GM12878 (cell line): Measurements from ENCODE around the gene OR4Q2. TPM values are rescaled to one million over a fixed set of nuclear protein-coding genes. Genes with fewer than 3 reads are reported as not detected.

Source experiments
- ATAC-seq: fragments of 200-7000 bp; cut with Tn5 transposase; 3 replicates; pipeline ENCODE4 v1.9.1; 2020; ENCODE audit warnings: mild to moderate bottlenecking, moderate library complexity
- BruUV-seq: library from RNA; stranded (reverse); fragments of 400-500 nt; replicated peaks from 2 replicates; lab custom pipeline; 2021; lab: Mats Ljungman, UMichigan
- CTCF ChIA-PET: fragments of 300-600 bp; sonication (Branson Sonifier 250); formaldehyde crosslinking; extraction: SDS; loops from one replicate; lab custom pipeline; 2021; ENCODE audit warnings: inconsistent platforms; lab: Yijun Ruan, JAX
- POLR2A ChIA-PET: fragments of 350-600 bp; formaldehyde crosslinking; extraction: SDS; loops from one replicate; lab custom pipeline; 2021; ENCODE audit warnings: inconsistent platforms; lab: Charles Lee
- RAD21 ChIA-PET: fragments of 300-600 bp; sonication (Branson Sonifier 250); formaldehyde crosslinking; loops from one replicate; lab custom pipeline; 2023; ENCODE audit warnings: antibody characterized with exemption; ENCODE audit not compliant: unreplicated experiment; lab: Charles Lee
- SMC1A ChIA-PET: fragments of 300-600 bp; sonication (Branson Sonifier 250); formaldehyde crosslinking; loops from one replicate; lab custom pipeline; 2023; ENCODE audit not compliant: unreplicated experiment, uncharacterized antibody; lab: Charles Lee
- DNase-seq: peaks from one replicate; pipeline ENCODE4 v3.0.0-alpha.2; 2011; ENCODE audit warnings: low read depth, low spot score
- FAIRE-seq: peaks from 3 replicates; lab custom pipeline; 2011; peaks lifted over from hg19 to GRCh38; lab: Jason Lieb, UNC
- H2AFZ ChIP-seq: 2 replicates; pipeline ENCODE4 v1.6.0; 2011; ENCODE audit warnings: low read depth, low read length, control low read depth; ENCODE audit not compliant: control insufficient read depth
- H3K27ac ChIP-seq: 2 replicates; pipeline ENCODE4 v1.5.1; 2011; ENCODE audit warnings: control low read depth; ENCODE audit not compliant: control insufficient read depth, insufficient read depth
- H3K27me3 ChIP-seq, 2 experiments: replicated peaks in 1 of 2; 2 replicates each; pipeline versions ENCODE4 v1.6.0 to v1.6.1; 2011; ENCODE audit warnings: low read length in 1 of 2; ENCODE audit not compliant: control insufficient read depth in 2 of 2, insufficient read depth in 2 of 2
- H3K36me3 ChIP-seq, 2 experiments: 2 replicates each; pipeline ENCODE4 v1.5.1; 2011; ENCODE audit warnings: low read length in 1 of 2; ENCODE audit not compliant: control insufficient read depth in 2 of 2, insufficient read depth in 2 of 2
- H3K4me1 ChIP-seq: 2 replicates; pipeline ENCODE4 v1.6.1; 2011; ENCODE audit warnings: mild to moderate bottlenecking, low read length, moderate library complexity, mixed read lengths; ENCODE audit not compliant: control insufficient read depth, insufficient read depth
- H3K4me2 ChIP-seq: 2 replicates; pipeline ENCODE4 v1.6.0; 2011; ENCODE audit warnings: control low read depth; ENCODE audit not compliant: control insufficient read depth, insufficient read depth
- H3K4me3 ChIP-seq: fragments of 200-600 bp; sonication (generic); 2 replicates; pipeline ENCODE4 v1.5.1; 2016
- H3K79me2 ChIP-seq: 2 replicates; pipeline ENCODE4 v1.6.0; 2011; ENCODE audit warnings: low read length; ENCODE audit not compliant: control insufficient read depth, insufficient read depth
- H3K9ac ChIP-seq: 2 replicates; pipeline ENCODE4 v1.8.0; 2011; ENCODE audit warnings: low read length, control low read depth, mixed read lengths; ENCODE audit not compliant: control insufficient read depth, insufficient read depth
- H3K9me3 ChIP-seq: replicated peaks from 3 replicates; pipeline ENCODE4 v1.5.1; 2011; ENCODE audit warnings: mild to moderate bottlenecking, low read length; ENCODE audit not compliant: control insufficient read depth, insufficient read depth
- H4K20me1 ChIP-seq: 2 replicates; pipeline ENCODE4 v1.6.0; 2011; ENCODE audit not compliant: control insufficient read depth, insufficient read depth
- CREM ChIP-seq: IDR thresholded peaks from 2 replicates; pipeline ENCODE4 v1.6.1; 2014; ENCODE audit warnings: antibody characterized with exemption, low read depth
- HCFC1 ChIP-seq: fragments of 150-350 bp; IDR thresholded peaks from 2 replicates; pipeline ENCODE4 v1.6.1; 2014; ENCODE audit warnings: low read length
- HDAC6 ChIP-seq: fragments of 200-600 bp; sonication (generic); IDR thresholded peaks from one replicate; pipeline ENCODE4 v1.8.0; 2017; ENCODE audit warnings: antibody characterized with exemption; ENCODE audit not compliant: unreplicated experiment
- MEF2A ChIP-seq: IDR thresholded peaks from 2 replicates; pipeline ENCODE4 v1.6.1; 2011; ENCODE audit warnings: low read depth, mild to moderate bottlenecking, low read length, moderate library complexity; ENCODE audit not compliant: insufficient read depth
- NFXL1 ChIP-seq: fragments of 450-650 bp; IDR thresholded peaks from 2 replicates; pipeline ENCODE4 v1.6.1; 2017; ENCODE audit warnings: antibody characterized with exemption, mild to moderate bottlenecking, borderline replicate concordance
- NR2C1 ChIP-seq: fragments of 450-650 bp; IDR thresholded peaks from 2 replicates; pipeline ENCODE4 v1.6.1; 2017; ENCODE audit warnings: antibody characterized with exemption, mild to moderate bottlenecking, moderate library complexity
- RCOR1 ChIP-seq: conservative IDR thresholded peaks from 2 replicates; pipeline ENCODE4 v1.6.1; 2012; ENCODE audit warnings: low read depth, low read length, improper control_type of control experiment
- RFX5 ChIP-seq: IDR thresholded peaks from 2 replicates; pipeline ENCODE4 v1.6.1; 2011; ENCODE audit warnings: low read depth, low read length, improper control_type of control experiment
- RUNX3 ChIP-seq: IDR thresholded peaks from 2 replicates; pipeline ENCODE4 v1.6.1; 2012; ENCODE audit warnings: low read length, inconsistent platforms
- SIN3A ChIP-seq: IDR thresholded peaks from 2 replicates; pipeline ENCODE4 v1.6.1; 2012; ENCODE audit warnings: low read depth, low read length, improper control_type of control experiment
- STAT3 ChIP-seq: IDR thresholded peaks from 2 replicates; pipeline ENCODE4 v1.6.1; 2011; ENCODE audit warnings: low read depth, low read length, improper control_type of control experiment
- SUZ12 ChIP-seq: fragments of 200-600 bp; sonication (generic); IDR thresholded peaks from one replicate; pipeline ENCODE4 v1.6.1; 2018; ENCODE audit warnings: antibody characterized with exemption, mild to moderate bottlenecking; ENCODE audit not compliant: unreplicated experiment
- YBX1 ChIP-seq: fragments of 450-650 bp; IDR thresholded peaks from 2 replicates; pipeline ENCODE4 v1.6.1; 2016; ENCODE audit warnings: antibody characterized with exemption
- YY1 ChIP-seq: IDR thresholded peaks from 2 replicates; pipeline ENCODE4 v1.6.1; 2011; ENCODE audit warnings: low read depth, mild to moderate bottlenecking, low read length
- WGBS: methylation state at CpG from one replicate; pipeline ENCODE4 v1.1.6; 2016; ENCODE audit warnings: low lambda C conversion rate; ENCODE audit not compliant: insufficient replicate concordance, insufficient coverage; ENCODE audit errors: missing lambda C conversion rate; 5-methylcytosine and 5-hydroxymethylcytosine counted together
- in situ Hi-C: fragments of 300-500 bp; cut with MboI; formaldehyde crosslinking; loops from 9 replicates; pipeline ENCODE4 v1.14.3; 2018; ENCODE audit warnings: mixed read lengths
- intact Hi-C: fragments of 100-400 bp; cut with micrococcal nuclease; formaldehyde crosslinking; loops from one replicate; pipeline ENCODE4 v1.14.2; 2022; ENCODE audit not compliant: unreplicated experiment
- polyA plus RNA-seq, 11 experiments: library from polyadenylated mRNA; depleted of rRNA in 4 of 11; unstranded in 6 of 11; stranded (reverse) in 5 of 11; fragments of >200 nt; fragmentation: Nextera tagmentation in 4 of 11; fragmentation: Illumina TruSeq in 1 of 11; extraction: Ambion mirVana in 4 of 11; extraction: Trizol in 1 of 11; gene quantifications; 1 replicate in 1 of 11; 2 replicates in 10 of 11; pipeline versions ENCODE4 v1.2.1 to v1.2.3, GENCODE V29; 2011 to 2016; ENCODE audit warnings: inconsistent platforms in 2 of 11, missing spikeins in 2 of 11, low read depth in 1 of 11
- total RNA-seq, 4 experiments: library from RNA; depleted of rRNA in 3 of 4; stranded (reverse); fragments of >200 nt in 3 of 4; fragmentation: Illumina TruSeq in 1 of 4; extraction: Trizol in 1 of 4; gene quantifications; 2 replicates each; pipeline versions ENCODE4 v1.2.1 to v1.2.3, GENCODE V29; 2013 to 2021
- TF ChIP-seq, protein P1 (sequence below): fragments of 450-650 bp; IDR thresholded peaks from 2 replicates; pipeline ENCODE4 v1.6.1; 2017; ENCODE audit warnings: low read depth, mild to moderate bottlenecking, moderate library complexity
- TF ChIP-seq, protein P2 (sequence below): fragments of 450-650 bp; IDR thresholded peaks from 2 replicates; pipeline ENCODE4 v1.6.1; 2016; ENCODE audit warnings: mild to moderate bottlenecking, moderate library complexity, borderline replicate concordance
- TF ChIP-seq, protein P3 (sequence below): IDR thresholded peaks from 2 replicates; pipeline ENCODE4 v1.6.1; 2011; ENCODE audit warnings: borderline replicate concordance, low read depth, mild to moderate bottlenecking, moderate library complexity, low read length; ENCODE audit not compliant: insufficient read depth, poor library complexity, severe bottlenecking
- TF ChIP-seq, protein P4 (sequence below): IDR thresholded peaks from 2 replicates; pipeline ENCODE4 v1.6.1; 2011; ENCODE audit warnings: borderline replicate concordance, low read depth, mild to moderate bottlenecking, moderate library complexity, mixed read lengths, low read length; ENCODE audit not compliant: insufficient read depth; ENCODE audit errors: extremely low read length

OR4Q2 gene
- total and polyA plus RNA-seq, 10 of the 15 experiments (the other 5 are each of a cell fraction or from before 2014, with no cell fraction given), result not detected

DNA sequence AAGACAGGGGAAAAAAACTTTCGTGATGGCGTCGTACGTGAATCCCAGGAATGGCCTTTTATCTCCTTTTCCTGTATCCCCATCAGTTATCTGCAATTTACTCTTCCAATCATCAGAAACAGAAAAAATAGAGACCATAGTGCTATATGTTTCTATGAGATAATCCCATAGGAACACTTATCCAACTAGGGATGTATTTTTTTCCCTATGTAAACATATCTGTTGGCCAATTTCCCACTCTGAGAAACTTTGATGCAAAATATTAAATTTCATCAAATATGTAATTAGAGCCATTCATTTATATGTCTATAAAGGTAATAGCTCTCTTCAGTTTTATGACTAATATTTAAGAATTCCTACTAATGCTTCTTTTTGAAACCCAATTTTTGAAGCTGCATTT lies 34.0 kb downstream of the OR4Q2 start, which contains the start of gene OR4K13 (continued):
- no peak for TF ChIP-seq SUZ12
- TF ChIP-seq, protein P1, sequence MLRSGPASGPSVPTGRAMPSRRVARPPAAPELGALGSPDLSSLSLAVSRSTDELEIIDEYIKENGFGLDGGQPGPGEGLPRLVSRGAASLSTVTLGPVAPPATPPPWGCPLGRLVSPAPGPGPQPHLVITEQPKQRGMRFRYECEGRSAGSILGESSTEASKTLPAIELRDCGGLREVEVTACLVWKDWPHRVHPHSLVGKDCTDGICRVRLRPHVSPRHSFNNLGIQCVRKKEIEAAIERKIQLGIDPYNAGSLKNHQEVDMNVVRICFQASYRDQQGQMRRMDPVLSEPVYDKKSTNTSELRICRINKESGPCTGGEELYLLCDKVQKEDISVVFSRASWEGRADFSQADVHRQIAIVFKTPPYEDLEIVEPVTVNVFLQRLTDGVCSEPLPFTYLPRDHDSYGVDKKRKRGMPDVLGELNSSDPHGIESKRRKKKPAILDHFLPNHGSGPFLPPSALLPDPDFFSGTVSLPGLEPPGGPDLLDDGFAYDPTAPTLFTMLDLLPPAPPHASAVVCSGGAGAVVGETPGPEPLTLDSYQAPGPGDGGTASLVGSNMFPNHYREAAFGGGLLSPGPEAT, result no peak
- TF ChIP-seq MEF2A, result no peak
- no peak for TF ChIP-seq HDAC6
- no peak for TF ChIP-seq RFX5
- no peak for TF ChIP-seq CREM
- TF ChIP-seq RCOR1, result no peak
- TF ChIP-seq YY1, result no peak

DNA sequence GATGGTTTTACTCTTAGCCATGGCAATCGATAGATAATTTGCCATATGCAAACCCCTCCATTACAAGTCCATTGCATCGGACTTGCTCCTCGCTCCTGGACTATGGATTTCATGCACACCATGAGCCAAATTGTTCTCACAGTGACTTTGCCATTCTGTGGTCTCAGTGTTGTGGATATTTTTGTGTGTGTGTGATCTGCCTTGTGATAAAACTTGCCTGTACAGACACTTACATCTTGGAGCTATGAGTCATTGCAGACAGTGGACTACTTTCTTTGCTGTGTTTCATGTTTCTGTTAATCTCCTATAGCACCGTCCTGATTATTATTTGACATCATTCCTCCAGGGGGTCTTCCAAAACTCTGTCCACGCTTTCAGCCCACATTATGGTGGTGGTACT lies 42.3 kb downstream of the OR4Q2 start:
- H3K4me2 ChIP-seq, result no peak overlapping the region
- no peak overlapping the region for H3K4me3 ChIP-seq
- H3K36me3 ChIP-seq, result no peaks in the 10 kb centered on the region
- H3K9me3 ChIP-seq, result no peaks in the 10 kb centered on the region
- no peak overlapping the region for H3K27ac ChIP-seq
- H3K4me1 ChIP-seq, result no peaks in the 10 kb centered on the region
- FAIRE-seq, result no peak
- in situ Hi-C loops (no loop called here), intact Hi-C loops (no loop called here)
- H3K79me2 ChIP-seq, result no peaks in the 10 kb centered on the region
- ChIA-PET SMC1A (no interaction called here), RAD21 (no interaction called here), CTCF (no interaction called here), POLR2A (no interaction called here)
- ATAC-seq, result no peak
- no peaks in the 10 kb centered on the region for H4K20me1 ChIP-seq
- DNase-seq, result no peak
- 59% methylated on average over 5 of the region's 5 CpGs for WGBS
- no peak overlapping the region for H3K9ac ChIP-seq
- H2AFZ ChIP-seq, result no peak overlapping the region
- no peaks in the 10 kb centered on the region for H3K27me3 ChIP-seq
- BruUV-seq, result no TSS peak
- TF ChIP-seq STAT3 (no peak), HCFC1 (no peak), YBX1 (no peak), NFXL1 (no peak), SIN3A (no peak), NR2C1 (no peak), RUNX3 (no peak)
- TF ChIP-seq, protein P2, sequence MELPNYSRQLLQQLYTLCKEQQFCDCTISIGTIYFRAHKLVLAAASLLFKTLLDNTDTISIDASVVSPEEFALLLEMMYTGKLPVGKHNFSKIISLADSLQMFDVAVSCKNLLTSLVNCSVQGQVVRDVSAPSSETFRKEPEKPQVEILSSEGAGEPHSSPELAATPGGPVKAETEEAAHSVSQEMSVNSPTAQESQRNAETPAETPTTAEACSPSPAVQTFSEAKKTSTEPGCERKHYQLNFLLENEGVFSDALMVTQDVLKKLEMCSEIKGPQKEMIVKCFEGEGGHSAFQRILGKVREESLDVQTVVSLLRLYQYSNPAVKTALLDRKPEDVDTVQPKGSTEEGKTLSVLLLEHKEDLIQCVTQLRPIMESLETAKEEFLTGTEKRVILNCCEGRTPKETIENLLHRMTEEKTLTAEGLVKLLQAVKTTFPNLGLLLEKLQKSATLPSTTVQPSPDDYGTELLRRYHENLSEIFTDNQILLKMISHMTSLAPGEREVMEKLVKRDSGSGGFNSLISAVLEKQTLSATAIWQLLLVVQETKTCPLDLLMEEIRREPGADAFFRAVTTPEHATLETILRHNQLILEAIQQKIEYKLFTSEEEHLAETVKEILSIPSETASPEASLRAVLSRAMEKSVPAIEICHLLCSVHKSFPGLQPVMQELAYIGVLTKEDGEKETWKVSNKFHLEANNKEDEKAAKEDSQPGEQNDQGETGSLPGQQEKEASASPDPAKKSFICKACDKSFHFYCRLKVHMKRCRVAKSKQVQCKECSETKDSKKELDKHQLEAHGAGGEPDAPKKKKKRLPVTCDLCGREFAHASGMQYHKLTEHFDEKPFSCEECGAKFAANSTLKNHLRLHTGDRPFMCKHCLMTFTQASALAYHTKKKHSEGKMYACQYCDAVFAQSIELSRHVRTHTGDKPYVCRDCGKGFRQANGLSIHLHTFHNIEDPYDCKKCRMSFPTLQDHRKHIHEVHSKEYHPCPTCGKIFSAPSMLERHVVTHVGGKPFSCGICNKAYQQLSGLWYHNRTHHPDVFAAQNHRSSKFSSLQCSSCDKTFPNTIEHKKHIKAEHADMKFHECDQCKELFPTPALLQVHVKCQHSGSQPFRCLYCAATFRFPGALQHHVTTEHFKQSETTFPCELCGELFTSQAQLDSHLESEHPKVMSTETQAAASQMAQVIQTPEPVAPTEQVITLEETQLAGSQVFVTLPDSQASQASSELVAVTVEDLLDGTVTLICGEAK, result no peak
- TF ChIP-seq, protein P3, sequence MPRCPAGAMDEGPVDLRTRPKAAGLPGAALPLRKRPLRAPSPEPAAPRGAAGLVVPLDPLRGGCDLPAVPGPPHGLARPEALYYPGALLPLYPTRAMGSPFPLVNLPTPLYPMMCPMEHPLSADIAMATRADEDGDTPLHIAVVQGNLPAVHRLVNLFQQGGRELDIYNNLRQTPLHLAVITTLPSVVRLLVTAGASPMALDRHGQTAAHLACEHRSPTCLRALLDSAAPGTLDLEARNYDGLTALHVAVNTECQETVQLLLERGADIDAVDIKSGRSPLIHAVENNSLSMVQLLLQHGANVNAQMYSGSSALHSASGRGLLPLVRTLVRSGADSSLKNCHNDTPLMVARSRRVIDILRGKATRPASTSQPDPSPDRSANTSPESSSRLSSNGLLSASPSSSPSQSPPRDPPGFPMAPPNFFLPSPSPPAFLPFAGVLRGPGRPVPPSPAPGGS, result no peak
- TF ChIP-seq, protein P4, sequence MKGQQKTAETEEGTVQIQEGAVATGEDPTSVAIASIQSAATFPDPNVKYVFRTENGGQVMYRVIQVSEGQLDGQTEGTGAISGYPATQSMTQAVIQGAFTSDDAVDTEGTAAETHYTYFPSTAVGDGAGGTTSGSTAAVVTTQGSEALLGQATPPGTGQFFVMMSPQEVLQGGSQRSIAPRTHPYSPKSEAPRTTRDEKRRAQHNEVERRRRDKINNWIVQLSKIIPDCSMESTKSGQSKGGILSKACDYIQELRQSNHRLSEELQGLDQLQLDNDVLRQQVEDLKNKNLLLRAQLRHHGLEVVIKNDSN, result no peak
